NCI-H2171 treated with DMSO at 0.1 percent for 48 hours (cell line): Measurements from ENCODE around the gene PRRG1.
A peak's percentile ranks its signal among the peaks of the same experiment; 100 is the strongest.
"Not testable (repeated sequence)": the region's sequence is repeated elsewhere in the genome, so short reads cannot be mapped to it uniquely, and the experiment has no call there.

Source experiments
- DNase-seq: peaks from one replicate; lab custom pipeline; 2025; lab: John Stamatoyannopoulos, UW

PRRG1 gene

DNA sequence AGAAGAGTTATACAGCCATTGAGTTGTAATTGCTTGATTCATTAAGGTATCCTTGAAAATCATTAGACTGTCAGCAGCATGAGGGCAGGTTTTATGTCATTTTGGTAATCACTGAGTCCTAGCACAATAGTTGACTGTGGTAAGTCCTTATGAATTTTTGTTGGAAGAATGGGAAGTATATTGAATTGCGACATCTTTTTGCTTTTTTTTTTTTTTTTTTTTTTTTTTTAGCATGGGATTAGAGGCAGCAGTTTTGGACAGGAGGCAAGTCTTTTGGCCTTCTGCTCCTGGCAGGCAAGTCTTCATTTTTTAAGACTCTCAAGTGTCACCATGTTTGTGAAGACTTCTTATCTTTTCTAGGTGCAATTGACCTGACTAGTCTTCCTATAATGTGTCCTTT is 29.7 kb downstream of the PRRG1 start:
- DNase-seq: peak; percentile 2

DNA sequence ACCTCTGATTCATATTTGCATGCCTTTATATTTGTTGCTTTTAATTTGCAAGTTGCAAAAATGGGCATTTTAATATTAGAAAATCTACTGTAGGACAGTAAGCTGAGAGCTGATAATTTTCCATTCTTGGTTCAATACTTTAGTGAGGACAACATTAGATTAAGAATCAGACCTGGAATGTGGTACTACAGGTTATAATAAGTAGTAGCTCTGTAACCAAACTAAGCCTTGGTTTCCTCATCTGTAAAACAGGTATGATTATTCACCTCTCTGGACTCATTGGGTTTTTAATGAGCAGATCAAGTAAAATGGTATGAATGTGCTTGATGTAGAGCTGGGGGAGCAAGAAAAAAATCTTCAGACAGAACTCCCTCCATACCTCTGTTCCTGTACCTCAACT is 31.1 kb downstream of the PRRG1 start:
- no peak for DNase-seq

DNA sequence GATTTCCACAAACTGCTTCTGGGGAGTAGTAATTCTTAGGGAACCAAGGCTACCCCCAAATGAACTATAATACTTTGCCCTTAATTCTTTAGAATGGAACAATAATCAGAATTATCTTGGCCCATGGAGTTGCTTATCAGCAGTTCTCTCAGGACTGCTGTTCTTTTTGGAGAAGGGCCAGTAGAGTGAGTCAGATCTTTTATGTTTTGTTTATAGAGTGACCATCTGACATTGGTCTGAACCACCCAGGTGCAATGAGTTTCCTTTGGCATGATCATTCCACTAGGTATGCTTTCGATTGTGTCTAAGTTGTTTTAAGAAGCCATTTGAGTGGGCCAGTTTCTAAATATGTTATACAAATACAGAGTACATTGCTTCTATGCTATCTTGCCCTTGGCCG is 31.8 kb downstream of the PRRG1 start:
- DNase-seq: no peak

DNA sequence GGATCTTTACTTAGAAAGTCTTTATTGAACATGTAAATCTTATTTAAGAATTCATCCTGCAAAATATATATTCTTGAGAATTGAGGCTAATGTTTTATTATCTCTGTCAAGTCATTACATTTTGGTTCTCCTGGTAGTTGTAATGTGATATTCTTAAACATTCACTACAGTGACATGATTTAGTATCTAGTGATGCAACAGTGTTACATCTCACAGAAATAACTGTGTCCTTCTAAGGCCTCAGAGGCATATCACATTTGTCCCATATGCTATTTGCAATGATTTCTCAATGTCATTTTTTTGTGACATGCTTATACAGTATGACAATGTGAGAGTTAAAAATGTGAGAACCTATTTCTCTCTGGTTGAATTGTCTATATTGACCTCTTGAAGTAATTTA is 34.1 kb downstream of the PRRG1 start:
- peak; percentile 28 for DNase-seq

DNA sequence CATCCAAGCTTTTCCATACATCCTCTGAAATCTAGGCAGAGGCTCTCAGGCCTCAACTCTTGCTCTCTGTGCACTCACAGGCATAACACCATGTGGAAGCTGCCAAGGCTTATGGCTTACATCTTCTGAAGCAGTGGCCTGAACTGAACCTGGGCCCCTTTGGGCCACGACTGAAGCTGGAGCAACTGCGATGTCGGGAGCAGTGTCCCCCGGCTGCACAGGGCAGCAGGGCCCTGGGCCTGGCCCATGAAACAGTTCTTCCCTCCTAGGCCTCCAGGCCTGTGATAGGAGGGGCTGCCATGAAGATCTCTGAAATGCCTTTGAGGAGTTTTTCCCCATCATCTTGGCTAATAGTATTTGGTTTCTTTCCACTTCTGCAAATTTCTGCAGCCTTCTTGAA is 39.2 kb downstream of the PRRG1 start:
- DNase-seq: no peak

DNA sequence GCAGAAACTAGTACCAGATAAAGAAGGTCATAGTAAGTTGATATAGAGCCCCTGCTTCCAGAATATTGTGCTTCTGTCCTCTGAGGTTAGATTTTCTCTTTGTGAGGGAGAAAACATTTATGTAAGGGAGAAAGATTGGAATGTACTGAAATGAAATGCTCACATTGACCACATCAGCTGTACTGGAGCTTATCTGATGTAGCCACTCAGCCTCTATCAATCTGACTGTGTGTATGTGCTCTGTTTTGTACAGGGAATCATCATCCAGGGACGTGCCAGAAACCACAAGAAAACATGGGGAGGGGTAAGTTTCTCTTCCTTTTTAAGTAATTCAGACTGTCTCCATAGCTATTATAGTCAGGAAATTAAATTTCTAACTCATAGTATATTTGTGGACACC is 56.8 kb downstream of the PRRG1 start:
- no peak for DNase-seq

DNA sequence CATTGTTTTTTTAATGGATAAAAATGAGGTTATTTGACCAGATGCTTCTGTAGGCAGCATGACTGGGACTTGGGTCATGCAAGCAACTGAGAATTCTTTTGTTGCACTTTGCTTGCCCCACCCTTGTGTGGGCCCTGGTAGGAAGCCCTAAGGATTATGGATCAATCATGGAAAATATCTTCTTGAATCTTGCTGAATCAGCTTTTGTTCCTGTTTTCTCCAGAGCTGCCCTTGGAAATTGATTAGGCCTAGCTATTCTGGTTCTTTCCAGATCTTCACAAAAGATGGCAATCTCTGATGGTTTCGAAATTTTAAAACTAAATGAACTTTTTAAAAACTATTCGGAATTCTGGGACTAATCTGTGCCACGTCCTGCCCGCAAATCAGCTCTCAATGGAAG is 58.6 kb downstream of the PRRG1 start:
- DNase-seq: no peak

DNA sequence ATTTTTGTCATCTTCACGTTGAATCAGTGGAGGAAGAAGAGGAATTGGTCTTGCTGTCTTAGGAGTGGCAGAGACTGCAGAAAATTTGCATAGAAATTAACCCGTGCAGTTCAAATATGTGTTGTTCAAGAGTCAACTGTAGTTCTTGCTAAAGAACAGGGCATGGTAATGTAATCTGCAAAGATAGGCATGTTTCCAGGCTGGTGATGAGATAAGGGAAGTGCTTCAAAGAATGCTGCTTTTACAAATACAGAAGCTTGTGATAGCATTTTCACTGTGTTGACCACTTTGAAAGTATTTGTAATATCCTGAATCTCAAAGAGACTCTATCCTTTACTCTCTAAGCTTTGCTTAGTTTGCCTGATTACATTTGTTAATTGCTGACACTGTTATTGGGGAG is 60.1 kb downstream of the PRRG1 start:
- no peak for DNase-seq

DNA sequence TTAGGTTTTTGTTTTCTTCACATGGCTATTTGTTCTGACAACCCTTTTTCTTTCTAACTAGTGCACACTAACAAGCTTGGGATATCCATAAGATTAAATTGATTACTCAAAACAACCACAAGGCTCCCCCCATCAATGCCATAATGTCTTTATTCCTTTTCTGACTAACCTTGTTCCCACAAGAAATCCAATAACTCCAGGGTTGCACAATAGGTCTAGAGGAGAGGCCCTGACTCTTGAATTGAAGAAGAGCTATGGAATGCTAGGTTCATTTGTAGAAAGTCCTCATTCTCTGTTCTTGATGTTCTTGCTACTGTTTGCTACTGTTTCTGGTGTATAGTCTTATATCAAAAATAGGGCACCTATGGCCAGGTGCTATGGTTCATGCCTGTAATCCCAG is 71.0 kb downstream of the PRRG1 start:
- DNase-seq: no peak

DNA sequence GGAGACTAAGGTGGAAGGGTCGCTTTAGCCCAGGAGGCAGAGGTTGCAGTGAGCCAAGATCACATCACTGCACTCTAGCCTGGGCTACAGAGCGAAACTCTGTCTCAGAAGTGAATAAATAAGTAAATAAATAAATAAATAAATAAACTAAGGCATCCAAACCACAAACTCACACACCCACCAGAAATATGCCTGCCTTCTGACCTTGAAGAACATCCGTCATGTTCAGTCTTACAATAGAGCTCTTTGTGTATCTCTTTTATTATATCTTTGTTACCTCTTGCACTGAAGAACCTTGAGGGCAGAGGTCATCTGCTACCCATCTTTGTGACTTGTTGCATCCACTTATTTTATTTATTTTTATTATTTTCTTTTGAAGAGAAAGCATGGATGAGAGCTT is 71.6 kb downstream of the PRRG1 start:
- no peak for DNase-seq

DNA sequence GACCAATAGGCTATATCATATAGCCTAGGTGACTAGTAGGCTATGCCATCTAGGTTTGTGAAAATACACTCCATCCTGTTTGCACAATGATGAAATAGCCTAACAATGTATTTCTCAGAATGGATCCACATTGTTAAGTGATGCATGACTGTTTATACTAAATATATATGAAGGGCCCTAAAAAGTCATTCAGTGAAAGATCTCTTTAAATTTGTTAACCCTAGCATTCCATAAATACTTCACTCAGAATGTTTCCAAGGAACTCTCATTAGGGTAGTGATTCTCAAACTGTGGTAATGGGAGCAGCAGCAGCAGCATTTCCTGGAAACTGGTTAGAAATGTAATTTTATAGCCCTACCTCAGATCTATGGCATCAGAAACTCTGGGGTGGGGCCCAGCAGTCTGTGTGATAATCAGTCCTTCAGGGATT is 74.9 kb downstream of the PRRG1 start:
- DNase-seq: no peak

DNA sequence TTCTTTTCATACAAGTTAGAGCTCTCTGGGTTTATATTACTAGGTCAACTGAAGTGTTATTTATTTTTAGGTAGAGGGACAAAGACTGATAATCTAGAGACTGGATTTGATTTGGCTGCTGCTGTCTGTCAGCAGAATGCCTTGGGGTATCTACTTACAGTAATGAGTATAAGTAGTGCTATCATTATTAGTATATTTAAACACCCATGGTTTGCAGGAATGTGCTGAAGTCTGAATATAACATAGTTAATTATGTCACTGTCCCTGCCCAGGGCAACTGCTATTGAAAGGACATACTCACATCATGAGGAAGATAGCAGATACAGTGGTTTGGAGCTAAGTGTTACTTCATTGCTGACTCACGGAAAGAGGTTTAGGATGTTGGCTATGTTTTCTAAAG is 76.2 kb downstream of the PRRG1 start:
- DNase-seq: no peak

DNA sequence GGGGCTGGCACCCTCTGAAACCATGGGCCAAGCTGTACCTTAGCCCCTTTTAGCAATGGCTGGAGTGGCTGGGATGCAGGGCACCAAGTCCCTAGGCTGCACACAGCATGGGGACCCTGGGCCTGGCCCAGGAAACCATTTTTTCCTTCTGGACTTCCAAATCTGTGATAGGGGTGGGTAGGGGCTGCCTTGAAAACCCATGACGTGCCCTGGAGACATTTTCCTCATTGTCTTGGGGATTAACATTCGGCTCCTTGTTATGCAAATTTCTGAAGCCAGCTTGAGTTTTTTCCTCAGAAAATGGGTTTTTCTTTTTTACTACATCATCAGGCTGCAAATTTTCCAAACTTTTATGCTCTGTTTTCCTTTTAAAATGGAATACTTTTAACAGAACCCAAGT is 79.8 kb downstream of the PRRG1 start:
- DNase-seq: not testable (repeated sequence)

DNA sequence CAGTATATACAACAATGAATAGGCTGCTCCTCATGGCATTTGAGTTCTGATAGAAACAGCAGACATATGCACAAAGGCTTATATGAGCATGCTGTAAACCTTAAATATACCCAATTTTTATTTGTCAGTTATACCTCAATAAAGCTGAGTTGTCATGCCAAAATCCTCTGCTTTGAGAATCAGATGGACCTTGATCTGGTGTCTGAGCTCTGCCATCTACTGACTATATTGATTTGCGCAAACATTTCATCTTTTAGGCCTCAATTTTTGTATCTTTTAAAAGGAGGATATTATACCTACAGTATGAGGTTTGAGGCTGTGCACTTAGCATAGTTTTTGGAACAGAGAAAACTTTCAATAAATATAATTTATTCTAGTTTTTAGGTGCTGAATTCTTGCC is 85.2 kb downstream of the PRRG1 start:
- DNase-seq: no peak

DNA sequence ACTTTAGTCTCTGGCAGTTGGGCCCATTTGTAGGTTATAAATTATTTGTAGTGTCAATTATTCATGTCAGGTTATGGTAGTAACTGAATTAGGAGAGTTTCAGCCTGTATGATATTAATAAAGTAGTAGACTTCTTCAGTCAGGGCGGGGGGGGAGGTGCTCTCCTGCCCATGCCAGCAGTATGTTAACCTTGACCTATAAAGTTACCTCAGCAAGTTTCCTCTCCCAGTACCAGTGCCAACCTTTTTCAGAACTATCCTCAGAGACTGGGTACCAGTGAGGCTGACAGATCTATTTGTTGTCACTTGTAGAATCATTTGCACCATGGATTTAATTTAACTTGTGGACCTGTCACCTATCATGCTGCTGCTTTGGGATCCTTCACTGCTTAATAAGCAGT is 88.0 kb downstream of the PRRG1 start:
- no peak for DNase-seq

DNA sequence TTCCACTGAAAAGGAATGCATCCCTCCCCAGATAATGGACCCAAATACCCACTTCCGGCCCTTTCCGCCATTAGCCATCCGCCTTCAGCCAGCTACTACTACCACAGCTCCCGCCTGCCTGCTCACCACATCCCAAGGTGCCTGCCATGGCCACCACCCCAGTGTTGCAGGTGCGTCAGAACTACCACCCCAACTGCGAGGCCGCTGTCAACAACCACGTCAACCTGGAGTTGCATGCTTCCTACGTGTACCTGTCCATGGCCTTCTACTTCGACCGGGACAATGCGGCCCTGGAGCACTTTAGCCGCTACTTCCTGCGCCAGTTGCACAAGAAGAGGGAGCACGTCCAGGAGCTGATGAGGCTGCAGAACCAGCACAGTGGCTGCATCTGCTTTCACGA is 92.2 kb downstream of the PRRG1 start:
- DNase-seq: no peak

DNA sequence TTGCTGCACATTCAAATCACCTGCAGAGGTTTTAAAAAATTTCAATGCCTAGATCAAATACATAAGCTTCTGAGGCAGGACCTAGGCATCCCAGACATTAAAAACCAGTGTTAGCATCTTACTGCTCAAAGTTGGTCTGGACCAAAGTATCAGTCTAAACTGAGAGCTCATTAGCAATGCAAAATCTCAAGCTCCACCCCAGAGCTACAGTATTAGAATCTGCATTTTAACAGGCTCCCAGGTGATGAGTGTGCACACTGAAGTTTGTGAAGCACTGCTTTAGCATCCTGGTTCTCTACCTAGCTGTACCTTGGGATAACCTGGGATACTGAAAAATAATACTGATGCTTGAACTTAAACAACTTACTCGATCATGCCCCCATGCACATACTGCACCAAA is 96.0 kb downstream of the PRRG1 start:
- DNase-seq: peak; percentile 75

DNA sequence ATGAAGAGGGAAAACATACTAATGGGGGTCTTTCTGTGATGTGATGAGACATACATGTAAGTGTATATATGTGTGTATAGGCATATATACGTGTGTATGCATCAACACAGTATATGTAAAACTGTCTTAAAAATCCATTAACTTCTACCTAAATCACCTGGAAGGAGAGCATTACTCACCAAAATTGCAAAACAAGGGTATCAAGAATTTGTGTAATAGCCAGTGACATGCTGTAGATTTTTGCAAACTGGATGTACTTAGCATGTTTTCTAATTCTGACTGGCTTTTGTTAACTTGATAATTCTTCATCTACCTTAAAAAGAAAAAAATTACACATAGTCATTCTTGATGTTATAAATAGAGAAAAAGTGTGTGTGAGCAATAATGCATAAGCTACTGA is 104.7 kb downstream of the PRRG1 start:
- no peak for DNase-seq

DNA sequence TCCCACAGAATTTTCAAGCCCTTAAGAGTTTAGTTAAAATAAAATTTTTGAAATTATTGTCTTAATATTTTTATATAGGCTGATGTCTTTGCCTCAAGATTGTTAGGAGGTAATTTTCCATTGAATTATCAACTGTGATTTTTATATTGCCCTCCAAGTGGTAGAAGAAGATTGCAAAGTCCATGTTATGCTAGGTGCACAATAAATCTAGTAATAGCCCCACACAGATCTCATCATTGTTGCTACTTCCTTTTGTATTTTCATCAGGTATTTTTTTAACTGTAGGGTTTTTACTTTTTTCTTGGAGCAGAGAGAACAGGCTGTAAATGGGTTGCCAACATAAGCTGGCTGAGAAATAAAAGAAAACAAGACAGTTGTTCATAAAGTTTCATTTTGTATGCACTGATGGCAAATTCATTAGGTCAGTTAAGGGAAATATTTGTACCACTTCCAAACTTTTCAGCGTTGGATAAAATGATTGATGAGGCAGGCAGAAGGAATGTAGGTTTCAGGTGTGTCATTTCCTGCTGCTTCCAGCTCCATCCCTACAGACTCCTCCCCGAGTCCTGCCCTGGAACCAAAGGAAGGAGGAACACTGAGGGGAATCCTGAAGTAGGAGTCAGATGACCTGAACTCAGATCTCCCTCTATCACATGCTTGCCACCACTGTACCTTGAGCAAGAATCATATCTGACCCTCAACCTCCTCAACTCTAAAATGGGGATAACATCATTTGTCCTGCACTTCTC is 105.5 kb downstream of the PRRG1 start:
- peak; percentile 18 for DNase-seq

DNA sequence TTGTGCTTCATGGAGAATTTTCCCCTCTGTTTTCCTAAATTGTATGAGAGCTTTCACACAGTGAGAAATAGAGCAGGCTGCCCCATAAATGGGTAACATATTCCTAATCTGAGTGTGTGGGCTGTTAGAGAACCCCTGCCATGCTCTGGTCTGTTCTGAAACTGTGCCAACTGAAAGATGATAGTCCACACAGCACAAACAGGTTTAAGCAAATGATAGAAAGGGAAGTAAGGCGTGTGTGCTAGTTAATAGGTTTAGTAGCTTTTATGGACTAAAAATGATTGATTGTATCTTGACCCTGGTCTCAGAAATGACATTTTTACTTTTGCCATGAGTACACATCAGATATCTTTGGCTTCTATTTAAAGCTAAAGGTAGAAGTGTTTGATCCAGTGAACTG is 106.2 kb downstream of the PRRG1 start:
- peak; percentile 66 for DNase-seq

DNA sequence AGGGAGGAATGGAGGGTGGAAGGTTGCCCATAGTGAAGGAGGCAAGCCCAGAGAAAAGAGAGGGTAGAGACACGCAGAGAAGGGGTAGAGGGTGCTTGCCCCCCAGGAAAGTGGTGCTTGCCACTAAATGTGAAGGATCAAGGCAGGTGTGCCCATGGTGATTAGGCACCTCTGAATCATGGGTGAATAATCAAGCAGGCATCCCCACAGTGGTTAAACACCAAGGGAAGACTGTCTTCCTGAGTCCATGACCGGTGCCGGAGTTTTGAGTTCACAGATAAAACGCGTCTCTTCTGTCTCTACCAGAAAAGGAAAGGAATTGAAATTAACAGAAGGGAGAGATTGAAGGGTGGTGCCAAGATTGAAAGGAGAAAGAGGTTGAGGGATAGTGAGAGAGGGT is 111.1 kb downstream of the PRRG1 start:
- DNase-seq: not testable (repeated sequence)

DNA sequence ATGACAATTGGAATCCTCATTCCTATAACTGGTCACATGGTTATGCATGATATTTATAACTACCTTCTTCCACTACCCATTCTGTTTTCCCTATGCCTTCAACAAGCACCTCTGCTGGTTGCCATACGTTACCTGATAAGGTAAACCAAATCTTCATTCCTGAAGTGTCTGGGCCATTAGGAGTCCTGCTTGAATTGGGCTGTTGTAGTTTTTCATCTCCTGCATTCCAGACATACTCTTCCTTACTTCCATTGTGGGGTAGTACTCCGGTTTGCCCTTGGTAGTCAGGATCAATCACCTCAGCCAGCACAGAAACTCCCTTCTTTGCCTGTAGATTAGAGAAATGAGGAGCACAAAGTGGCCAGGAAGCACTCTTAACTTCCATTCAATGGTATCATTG is 113.2 kb downstream of the PRRG1 start:
- no peak for DNase-seq

DNA sequence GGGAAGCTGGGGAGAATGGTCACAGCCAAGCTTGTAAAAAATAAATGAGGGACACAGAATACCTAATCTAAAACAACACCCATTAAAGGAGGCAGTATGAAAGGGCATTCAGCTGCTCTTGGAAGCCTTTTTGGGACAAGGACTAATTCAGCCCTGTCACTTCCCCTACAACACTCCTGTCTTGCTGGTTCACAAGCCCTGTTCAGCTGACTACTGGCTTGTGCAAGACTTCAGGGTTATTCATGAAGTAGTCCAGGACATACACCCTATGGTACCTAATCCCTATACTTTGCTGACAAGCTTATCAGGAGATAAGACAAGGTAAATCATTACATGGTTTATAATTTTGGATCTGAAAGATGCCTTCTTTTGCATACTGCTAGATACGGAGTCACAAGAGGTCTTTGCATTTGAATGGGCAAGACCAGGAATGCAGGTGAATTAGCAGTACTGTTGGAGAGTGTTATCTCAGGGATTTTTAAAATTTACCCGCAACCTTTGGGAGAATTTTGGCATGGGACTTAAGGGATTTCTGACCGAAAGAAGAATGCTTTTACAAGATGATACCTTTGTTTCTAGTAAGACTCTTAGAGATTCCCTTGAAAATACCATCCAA is 119.1 kb downstream of the PRRG1 start:
- DNase-seq: no peak

DNA sequence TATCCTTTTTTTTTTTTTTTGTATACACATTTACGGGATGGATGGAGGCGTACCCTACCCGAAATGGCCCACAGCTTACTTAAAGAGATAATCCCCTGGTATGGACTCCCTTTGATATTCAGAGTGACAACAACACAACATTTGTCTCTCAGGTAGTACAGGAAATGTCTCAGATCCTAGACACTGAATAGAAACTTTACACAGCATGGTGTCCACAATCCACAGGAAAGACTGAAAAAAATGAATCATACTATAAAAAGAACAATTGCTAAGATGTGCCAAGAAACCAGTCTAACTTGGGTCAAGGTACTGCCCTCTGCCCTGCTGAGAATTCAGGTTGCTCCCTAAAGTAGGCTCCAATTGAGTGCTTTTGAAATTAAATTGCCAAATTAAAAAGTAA is 121.5 kb downstream of the PRRG1 start:
- no peak for DNase-seq
